Tibial nerve (tissue), 4 donors: ENCODE results near the gene SGK1. TPM values are rescaled to one million over a fixed set of nuclear protein-coding genes. Genes with fewer than 3 reads are reported as not detected.
"Not testable (repeated sequence)": the region's sequence is repeated elsewhere in the genome, so short reads cannot be mapped to it uniquely, and the experiment has no call there.

ENCODE experiments used
- DNase-seq, 2 donors: peaks; one replicate each; pipeline ENCODE4 v3.0.0-alpha.2; 2019; ENCODE audit warnings: low spot score in 2 of 2
- H3K27ac ChIP-seq, 4 donors: fragments of 200-600 bp; sonication (generic) in 3 of 4; one replicate each; pipeline ENCODE4 v1.5.1; 2017 to 2019; ENCODE audit warnings: mild to moderate bottlenecking in 1 of 4
- H3K27me3 ChIP-seq, 2 donors: fragments of 200-600 bp; sonication (generic) in 1 of 2; one replicate each; pipeline versions ENCODE4 v1.5.1 to v1.6.0; 2017 to 2019
- H3K36me3 ChIP-seq, 3 donors: fragments of 200-600 bp; sonication (generic); one replicate each; pipeline ENCODE4 v1.5.1; 2018 to 2019
- H3K4me1 ChIP-seq, 4 donors: fragments of 200-600 bp; sonication (generic) in 3 of 4; one replicate each; pipeline ENCODE4 v1.5.1; 2017 to 2019
- H3K4me3 ChIP-seq, 4 donors: fragments of 200-600 bp; sonication (generic) in 3 of 4; one replicate each; pipeline ENCODE4 v1.5.1; 2017 to 2019; ENCODE audit warnings: mild to moderate bottlenecking in 1 of 4, moderate library complexity in 1 of 4
- H3K9me3 ChIP-seq, 4 donors: fragments of 200-600 bp; sonication (generic) in 3 of 4; one replicate each; pipeline ENCODE4 v1.5.1; 2017 to 2019
- EP300 ChIP-seq, 2 donors: sonication (generic); formaldehyde crosslinking; IDR thresholded peaks; one replicate each; pipeline ENCODE4 v1.6.1; 2017; ENCODE audit warnings: antibody characterized with exemption in 2 of 2, mild to moderate bottlenecking in 1 of 2
- POLR2A ChIP-seq, 2 donors: fragments of 450-650 bp; IDR thresholded peaks; one replicate each; pipeline ENCODE4 v1.6.1; 2017; ENCODE audit warnings: antibody characterized with exemption in 2 of 2, mild to moderate bottlenecking in 2 of 2, moderate library complexity in 2 of 2
- WGBS, 2 donors: methylation state at CpG; one replicate each; pipeline ENCODE4 v1.1.5; 2018; 5-methylcytosine and 5-hydroxymethylcytosine counted together
- total RNA-seq, 4 donors: library from RNA; depleted of rRNA; stranded (reverse); fragments of >200 nt; gene quantifications; one replicate each; pipeline ENCODE4 v1.1.0, GENCODE V29; 2016
- TF ChIP-seq, protein P1 (sequence below), 5 experiments: fragments of 200-600 bp in 3 of 5; fragments of 450-650 bp in 2 of 5; sonication (generic) in 3 of 5; IDR thresholded peaks; one replicate each; pipeline ENCODE4 v1.5.1; 2016 to 2019; ENCODE audit warnings: antibody characterized with exemption in 5 of 5, mild to moderate bottlenecking in 3 of 5, moderate library complexity in 2 of 5

Gene SGK1
- total RNA-seq, 4 donors from 2014 or later = 103 to 127 (median 116) TPM

DNA sequence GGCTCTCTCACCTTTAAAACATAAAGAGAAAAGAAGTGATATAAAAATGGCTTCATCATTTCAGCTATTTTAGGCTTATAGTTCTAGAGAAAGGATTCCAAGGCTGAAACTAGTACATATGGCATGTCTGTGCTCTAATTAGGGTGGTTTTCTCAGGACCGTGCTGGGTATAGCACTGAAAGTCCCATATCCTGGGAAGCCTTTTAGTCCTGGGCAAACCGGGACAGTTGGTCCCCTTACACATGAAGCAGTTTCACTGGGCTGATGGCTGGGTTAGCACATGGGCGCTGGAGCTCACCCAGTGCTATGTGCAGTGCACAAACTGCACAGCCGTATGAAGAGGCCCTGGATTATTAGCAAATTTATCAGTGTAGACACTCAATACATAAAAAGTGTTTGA is 110.5 kb downstream of the SGK1 start:
- TF ChIP-seq, protein P1, sequence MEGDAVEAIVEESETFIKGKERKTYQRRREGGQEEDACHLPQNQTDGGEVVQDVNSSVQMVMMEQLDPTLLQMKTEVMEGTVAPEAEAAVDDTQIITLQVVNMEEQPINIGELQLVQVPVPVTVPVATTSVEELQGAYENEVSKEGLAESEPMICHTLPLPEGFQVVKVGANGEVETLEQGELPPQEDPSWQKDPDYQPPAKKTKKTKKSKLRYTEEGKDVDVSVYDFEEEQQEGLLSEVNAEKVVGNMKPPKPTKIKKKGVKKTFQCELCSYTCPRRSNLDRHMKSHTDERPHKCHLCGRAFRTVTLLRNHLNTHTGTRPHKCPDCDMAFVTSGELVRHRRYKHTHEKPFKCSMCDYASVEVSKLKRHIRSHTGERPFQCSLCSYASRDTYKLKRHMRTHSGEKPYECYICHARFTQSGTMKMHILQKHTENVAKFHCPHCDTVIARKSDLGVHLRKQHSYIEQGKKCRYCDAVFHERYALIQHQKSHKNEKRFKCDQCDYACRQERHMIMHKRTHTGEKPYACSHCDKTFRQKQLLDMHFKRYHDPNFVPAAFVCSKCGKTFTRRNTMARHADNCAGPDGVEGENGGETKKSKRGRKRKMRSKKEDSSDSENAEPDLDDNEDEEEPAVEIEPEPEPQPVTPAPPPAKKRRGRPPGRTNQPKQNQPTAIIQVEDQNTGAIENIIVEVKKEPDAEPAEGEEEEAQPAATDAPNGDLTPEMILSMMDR (IDR thresholded peaks at IDR 0.05) = no peak
- TF ChIP-seq POLR2A (IDR thresholded peaks at IDR 0.05) (no peak), EP300 (IDR thresholded peaks at IDR 0.05) (no peak)
- no peak for DNase-seq
- peaks cover 0 to 9% (median 3%) of the 10 kb centered on the region in 4 donors for H3K9me3 ChIP-seq
- H3K27ac ChIP-seq = no peak overlapping the region
- H3K4me3 ChIP-seq = no peak overlapping the region
- no peaks in the 10 kb centered on the region for H3K4me1 ChIP-seq
- peaks cover 0 to 6% (median 0%) of the 10 kb centered on the region in 3 donors for H3K36me3 ChIP-seq
- H3K27me3 ChIP-seq = no peaks in the 10 kb centered on the region
- 84 to 89% methylated on average over 4 of the region's 4 CpGs for WGBS, 2 donors

DNA sequence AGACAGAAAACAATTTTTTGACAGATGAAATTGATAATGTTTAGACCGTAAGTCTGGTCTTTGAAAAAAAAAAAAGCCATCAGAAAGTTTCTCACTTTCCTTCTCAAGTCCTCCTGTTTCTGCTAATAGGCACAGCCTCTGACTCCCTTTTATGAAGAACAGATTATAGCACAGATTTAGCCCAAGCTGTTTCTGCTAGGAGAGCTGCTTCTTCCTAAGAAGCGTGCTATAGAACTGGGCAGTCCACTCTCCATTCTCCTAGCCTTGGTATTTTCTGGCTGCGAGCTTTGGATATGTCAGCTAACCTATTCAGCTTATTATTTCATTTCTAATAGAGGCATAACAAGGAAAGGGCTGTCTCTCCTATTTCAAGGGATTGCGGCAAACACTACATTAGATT is 112.5 kb downstream of the SGK1 start:
- Histone ChIP-seq H3K4me3 (no peak overlapping the region), H3K27me3 (no peaks in the 10 kb centered on the region), H3K9me3 (peaks cover 0 to 9% (median 3%) of the 10 kb centered on the region in 4 donors), H3K27ac (no peak overlapping the region), H3K36me3 (peaks cover 0 to 6% (median 0%) of the 10 kb centered on the region in 3 donors), H3K4me1 (no peaks in the 10 kb centered on the region)
- 79 to 87% methylated on average over 4 of the region's 4 CpGs for WGBS, 2 donors
- DNase-seq = no peak
- no peak for TF ChIP-seq EP300 (IDR thresholded peaks at IDR 0.05)
- TF ChIP-seq, protein P1 (IDR thresholded peaks at IDR 0.05) = no peak

DNA sequence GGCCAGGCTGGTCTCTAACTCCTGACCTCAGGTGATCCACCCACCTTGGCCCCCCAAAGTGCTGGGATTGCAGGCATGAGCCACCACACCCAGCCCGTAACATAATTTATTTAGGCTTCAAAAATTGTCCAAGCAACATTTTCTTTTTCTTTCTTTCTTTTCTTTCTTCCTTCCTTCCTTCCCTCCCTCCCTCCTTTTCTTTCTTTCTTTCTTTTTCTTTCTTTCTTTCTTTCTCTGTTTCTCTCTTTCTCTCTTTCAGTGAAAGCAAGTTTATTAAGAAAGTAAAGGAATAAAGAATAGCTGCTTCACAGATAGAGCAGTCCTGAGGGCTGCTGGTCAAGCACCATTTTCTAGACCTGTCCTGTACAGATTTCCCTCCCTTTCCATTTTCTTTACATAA is 113.2 kb downstream of the SGK1 start:
- H3K36me3 ChIP-seq, H3K27me3 ChIP-seq, DNase-seq, H3K9me3 ChIP-seq, H3K4me1 ChIP-seq, H3K27ac ChIP-seq, H3K4me3 ChIP-seq: not testable (repeated sequence)
- 100% methylated on average over 1 of the region's 1 CpG for WGBS, 2 donors

DNA sequence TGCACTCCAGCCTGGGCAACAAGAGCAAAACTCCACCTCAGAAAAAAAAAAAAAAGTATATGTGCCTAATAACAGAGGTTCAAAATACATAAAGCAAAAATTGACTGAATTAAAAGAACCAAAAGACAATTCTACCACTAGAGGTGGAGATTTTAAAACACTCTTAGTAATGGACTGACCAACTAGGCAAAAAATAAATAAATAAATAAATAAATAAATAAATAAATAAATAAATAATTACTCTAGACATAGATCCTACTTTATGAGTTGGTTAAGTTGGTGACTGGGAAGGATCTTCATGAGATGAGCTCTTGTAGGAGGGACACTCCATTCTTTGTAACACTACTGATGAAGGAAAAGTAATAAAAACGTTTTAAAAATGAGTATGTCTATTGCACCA is 113.9 kb downstream of the SGK1 start:
- no peak for DNase-seq
- Histone ChIP-seq H3K4me1 (no peaks in the 10 kb centered on the region), H3K36me3 (peaks cover 0 to 6% (median 0%) of the 10 kb centered on the region in 3 donors), H3K27me3 (no peaks in the 10 kb centered on the region), H3K9me3 (peaks cover 0 to 9% (median 3%) of the 10 kb centered on the region in 4 donors), H3K27ac (no peak overlapping the region), H3K4me3 (no peak overlapping the region)
- TF ChIP-seq, protein P1 (IDR thresholded peaks at IDR 0.05) = no peak
- no peak for TF ChIP-seq EP300 (IDR thresholded peaks at IDR 0.05)
- TF ChIP-seq POLR2A (IDR thresholded peaks at IDR 0.05) = no peak
- WGBS, 2 donors = 84 to 90% methylated on average over 1 of the region's 1 CpG

DNA sequence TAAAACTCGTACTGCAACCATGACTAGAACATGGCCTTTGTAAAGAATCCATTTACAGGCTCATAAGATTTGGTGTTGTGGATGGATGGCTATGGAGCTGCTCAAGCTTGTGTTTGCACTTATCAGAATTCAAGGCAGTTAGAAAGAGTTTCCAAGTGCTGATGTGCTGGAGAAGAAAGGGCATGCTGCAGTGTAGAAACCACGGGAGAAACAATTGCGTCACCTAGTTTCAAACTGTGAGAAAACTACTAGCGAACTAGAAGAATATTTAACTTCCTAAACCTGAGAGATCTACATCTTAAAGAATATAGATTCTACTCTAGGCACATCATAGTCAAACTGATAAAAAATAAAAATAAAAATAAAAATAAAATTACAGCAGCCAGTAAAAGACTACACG is 116.2 kb downstream of the SGK1 start:
- 87 to 89% methylated on average over 5 of the region's 5 CpGs for WGBS, 2 donors
- H3K4me1 ChIP-seq = no peaks in the 10 kb centered on the region

More for the DNA sequence above, 116.2 kb downstream of the SGK1 start:
- Histone ChIP-seq H3K27ac (no peak overlapping the region), H3K9me3 (peaks cover 0 to 9% (median 3%) of the 10 kb centered on the region in 4 donors), H3K36me3 (peaks cover 0 to 6% (median 0%) of the 10 kb centered on the region in 3 donors), H3K4me3 (no peak overlapping the region), H3K27me3 (no peaks in the 10 kb centered on the region)
- no peak for TF ChIP-seq POLR2A (IDR thresholded peaks at IDR 0.05)
- no peak for TF ChIP-seq EP300 (IDR thresholded peaks at IDR 0.05)
- TF ChIP-seq, protein P1 (IDR thresholded peaks at IDR 0.05) = no peak
- DNase-seq = no peak
